Measurements from ENCODE around the gene FOXI1. TPM values are rescaled to one million over a fixed set of nuclear protein-coding genes. Genes with fewer than 3 reads are reported as not detected.

The FOXI1 gene
- total RNA-seq, 1 experiment from 2014 or later: 0.59 TPM

DNA sequence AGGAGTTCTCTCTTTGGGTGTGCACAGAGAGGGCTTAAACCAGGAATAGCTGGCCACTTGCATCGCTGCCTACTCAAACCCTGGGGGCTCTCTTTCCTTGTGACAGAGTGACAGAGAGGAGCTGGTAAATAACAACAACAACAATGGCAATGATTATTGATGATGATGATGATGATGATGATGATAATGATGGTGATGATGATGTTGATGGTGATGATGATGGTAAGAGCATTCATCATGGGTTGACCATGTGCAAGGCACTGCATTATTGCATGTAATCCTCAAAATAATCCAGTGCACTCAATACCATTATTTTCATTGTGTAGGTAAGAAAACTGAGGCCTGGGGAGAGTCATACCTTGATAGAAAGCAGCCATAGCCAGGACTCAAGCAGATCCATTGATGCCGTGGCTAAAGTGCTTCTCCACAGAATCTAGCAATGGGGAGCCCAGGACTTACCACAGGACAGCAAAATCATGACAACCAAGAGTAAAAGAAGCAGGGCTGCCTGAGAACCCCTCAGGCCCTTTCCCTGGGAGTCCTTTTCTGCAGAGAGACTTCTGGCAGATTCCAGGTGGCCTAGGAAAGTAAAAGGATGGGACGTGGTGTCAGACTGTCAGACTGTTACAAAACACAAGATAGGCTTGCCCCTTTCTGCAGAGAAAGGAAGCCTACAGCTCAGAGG lies 4.8 kb downstream of the FOXI1 start:
- no peak overlapping the region for H3K4me3 ChIP-seq
- H3K36me3 ChIP-seq: no peaks in the 10 kb centered on the region
- no peak for DNase-seq
- H3K9me3 ChIP-seq: no peaks in the 10 kb centered on the region
- H3K27me3 ChIP-seq: no peaks in the 10 kb centered on the region

DNA sequence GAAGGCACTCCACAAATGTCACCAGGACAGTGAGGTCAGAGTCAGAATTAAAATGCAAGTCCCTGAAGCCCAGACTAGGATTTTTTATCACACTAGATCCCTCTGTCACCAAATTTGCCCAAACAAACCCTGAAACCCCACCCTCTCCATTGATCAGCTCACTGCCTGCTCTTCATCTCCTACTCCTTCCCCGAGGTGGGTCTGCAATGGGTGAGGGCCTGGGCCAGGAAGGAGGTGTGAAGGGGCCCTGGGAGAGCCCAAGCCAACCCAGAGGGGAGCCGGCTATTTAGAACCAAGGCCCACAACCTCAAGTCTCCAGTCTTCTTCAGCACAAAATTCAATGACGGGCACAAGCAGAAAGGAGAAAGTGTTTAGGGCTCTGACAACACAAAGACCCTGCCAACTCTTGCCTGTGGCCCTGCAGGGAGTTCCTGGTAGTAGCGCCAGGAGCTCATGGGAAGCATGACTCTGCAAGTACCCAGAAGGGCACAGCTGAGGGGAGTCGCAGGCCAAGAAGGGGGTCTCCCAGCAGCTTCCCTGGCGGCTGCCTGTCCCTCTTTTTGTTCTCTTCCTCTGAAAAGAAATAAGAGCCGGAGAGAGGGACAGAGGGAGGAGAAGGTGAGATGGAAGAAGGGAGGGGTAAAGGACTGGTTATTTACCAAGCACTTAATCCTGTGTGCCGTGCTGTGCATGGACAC lies 5.5 kb downstream of the FOXI1 start:
- Histone ChIP-seq H3K36me3 (no peaks in the 10 kb centered on the region), H3K9me3 (no peaks in the 10 kb centered on the region; the same call in 1 of the 2 replicates), H3K4me3 (no peak overlapping the region), H3K27me3 (no peaks in the 10 kb centered on the region)
- DNase-seq: peak; percentile 26

DNA sequence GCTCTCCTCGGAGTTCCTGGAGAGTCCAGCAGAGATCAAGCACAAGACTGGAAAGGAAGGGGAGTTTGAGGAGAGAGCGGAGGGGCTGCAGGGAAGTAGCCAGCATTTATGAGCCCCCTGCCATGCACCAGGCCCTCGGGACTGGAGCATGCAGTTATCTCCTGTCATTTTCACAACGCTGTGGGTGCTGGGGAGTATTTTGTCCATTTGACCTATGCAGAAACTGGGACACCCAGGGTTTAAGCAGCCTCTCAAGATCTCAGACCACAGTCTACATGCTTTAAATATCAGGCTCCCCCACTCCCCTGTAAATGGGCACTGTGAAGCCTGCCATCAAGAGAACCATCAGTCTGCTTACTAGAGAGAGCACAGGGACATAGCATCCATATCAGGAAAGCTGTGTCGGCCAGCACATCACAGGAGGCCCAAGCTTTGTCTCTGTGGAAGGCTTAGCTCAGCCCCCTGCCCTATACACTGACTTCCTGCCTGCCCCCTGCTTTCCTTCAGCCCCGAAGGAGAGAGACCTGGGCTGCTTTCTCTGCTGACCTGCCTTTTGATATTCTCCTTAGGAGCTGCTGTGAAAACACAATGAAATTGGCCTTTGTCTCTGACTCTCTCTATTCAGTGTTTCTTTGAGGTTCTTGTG lies 7.3 kb downstream of the FOXI1 start:
- no peaks in the 10 kb centered on the region for H3K36me3 ChIP-seq
- DNase-seq: no peak

DNA sequence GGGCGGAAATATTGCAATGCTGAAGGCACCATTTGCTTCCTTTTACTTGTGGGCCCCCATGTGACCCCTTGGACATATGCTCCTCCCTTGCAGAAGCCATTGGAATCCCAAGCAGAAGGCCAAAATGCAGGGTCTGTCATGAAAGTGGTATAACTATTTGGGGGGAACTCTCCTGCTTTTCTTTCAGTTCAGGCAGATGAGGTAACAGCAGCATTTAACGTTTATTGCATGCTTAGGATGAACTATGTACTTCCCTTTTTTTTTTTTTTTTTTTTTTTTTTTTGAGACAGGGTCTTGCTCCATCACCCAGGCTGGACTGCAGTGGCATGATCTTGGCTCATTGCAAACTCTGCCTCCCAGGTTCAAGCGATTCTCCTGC lies 7.8 kb downstream of the FOXI1 start:
- no peaks in the 10 kb centered on the region for H3K27me3 ChIP-seq
- no peak for DNase-seq
- H3K4me3 ChIP-seq: no peak overlapping the region
- H3K36me3 ChIP-seq: no peaks in the 10 kb centered on the region
- H3K9me3 ChIP-seq: no peaks in the 10 kb centered on the region; the same call in 1 of the 2 replicates

More for the DNA sequence above, 7.3 kb downstream of the FOXI1 start:
- Histone ChIP-seq H3K27me3 (no peaks in the 10 kb centered on the region), H3K4me3 (no peak overlapping the region), H3K9me3 (no peaks in the 10 kb centered on the region; the same call in 1 of the 2 replicates)

DNA sequence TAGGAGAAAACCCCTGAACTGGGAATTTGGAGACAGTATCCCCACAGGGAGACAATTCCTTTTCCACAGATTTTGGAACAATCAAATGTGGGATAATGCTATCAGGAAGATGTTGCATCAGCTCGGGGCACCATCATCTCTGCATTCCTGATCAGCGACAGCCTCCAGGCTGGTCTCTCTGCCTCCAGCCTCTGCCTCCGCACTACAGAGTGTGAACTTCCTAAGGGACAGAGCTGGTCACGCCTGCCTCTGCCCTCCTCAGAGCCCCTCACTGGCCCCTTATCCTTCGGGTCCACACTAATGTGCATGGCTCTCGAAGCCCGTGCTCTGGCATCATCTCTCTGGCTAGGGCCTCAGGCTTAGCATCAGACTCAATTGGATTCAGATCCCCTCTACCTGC lies 8.6 kb downstream of the FOXI1 start:
- H3K9me3 ChIP-seq: no peaks in the 10 kb centered on the region; the same call in 1 of the 2 replicates
- no peak for DNase-seq
- no peak overlapping the region for H3K4me3 ChIP-seq
- H3K36me3 ChIP-seq: no peaks in the 10 kb centered on the region
- H3K27me3 ChIP-seq: no peaks in the 10 kb centered on the region

DNA sequence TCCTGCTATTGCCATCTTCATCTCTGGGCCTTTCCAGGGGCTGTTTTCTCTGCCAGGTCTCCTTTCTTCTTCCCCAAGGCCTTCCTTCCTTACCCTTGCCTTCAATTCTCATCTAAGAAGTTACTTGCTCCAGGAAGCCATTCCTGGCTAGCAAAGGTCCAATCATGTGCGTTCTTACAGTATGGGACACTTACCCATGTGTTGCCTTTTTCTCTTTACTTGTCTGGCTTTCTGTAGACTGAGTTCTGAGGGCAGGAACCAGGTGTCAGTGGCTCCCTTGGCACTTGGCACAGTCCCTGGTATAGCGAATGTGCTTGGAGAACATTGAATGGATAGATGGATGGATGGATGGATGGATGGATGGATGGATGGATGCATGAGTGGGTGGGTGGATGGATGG lies 10.2 kb downstream of the FOXI1 start:
- H3K4me3 ChIP-seq: no peak overlapping the region
- no peak for DNase-seq

DNA sequence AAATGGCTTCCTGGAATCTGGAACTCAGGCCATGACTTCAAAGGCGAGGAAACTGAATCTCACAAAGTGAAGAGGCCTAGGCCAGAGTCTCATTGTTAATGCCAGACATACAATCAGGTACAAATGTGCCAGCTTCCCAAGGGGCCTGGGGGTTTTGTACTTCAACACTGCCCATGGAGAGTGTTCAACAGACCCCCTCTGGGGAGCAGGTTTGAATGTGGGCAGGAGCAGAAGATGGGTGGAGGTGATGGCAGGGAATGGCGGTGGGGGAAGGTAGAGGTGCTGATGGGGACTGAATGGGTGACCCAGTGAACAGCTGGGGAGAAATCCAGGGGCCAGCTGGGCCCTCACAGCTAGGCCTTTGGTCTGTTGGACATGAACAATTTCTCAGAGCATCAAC lies 12.0 kb downstream of the FOXI1 start:
- Histone ChIP-seq H3K36me3 (no peaks in the 10 kb centered on the region), H3K27me3 (no peaks in the 10 kb centered on the region), H3K9me3 (no peaks in the 10 kb centered on the region; the same call in 1 of the 2 replicates), H3K4me3 (no peak overlapping the region)
- DNase-seq: no peak

More for the DNA sequence above, 10.2 kb downstream of the FOXI1 start:
- Histone ChIP-seq H3K27me3 (no peaks in the 10 kb centered on the region), H3K9me3 (no peaks in the 10 kb centered on the region; the same call in 1 of the 2 replicates), H3K36me3 (no peaks in the 10 kb centered on the region)

DNA sequence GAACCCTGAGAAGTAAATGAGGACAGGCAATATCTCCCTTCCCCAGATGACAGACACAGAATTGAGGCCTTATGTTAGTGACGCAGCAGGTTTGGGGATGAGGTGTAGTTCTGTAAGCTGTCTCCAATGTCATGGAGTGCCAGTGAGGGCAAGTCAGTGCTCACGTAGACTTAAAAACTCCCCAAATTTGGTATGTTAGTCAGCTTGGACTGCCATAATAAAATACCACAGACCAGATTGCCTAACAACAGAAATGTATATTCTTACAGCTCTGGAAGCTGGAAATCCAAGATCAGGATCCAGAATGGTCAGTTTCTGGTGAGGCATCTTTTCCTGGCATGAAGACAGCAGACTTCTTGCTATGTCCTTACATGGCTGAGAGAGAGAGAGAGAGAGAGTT lies 14.9 kb downstream of the FOXI1 start:
- no peak overlapping the region for H3K4me3 ChIP-seq
- no peaks in the 10 kb centered on the region for H3K36me3 ChIP-seq
- H3K9me3 ChIP-seq: peaks cover 5% of the 10 kb centered on the region
- H3K27me3 ChIP-seq: no peaks in the 10 kb centered on the region
- DNase-seq: peak; percentile 87

DNA sequence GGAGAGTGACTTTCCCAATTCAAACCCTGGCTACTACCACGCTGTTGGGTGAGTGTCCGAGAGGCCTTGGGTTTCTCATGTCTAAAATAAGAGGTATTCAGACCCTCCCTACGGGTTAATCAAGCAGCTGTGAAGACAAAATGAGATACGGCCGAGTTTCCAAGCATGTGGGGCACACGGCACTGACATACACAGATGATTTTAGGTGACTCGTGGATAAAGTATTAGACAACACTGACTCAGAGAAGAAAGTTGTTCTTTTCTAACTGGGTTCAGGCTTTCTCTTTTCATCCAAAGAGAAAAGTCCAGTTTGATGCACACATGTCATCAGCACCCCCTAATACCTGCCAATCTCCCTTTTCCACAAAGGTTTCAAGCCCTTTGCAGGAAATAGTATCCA lies 15.6 kb downstream of the FOXI1 start:
- H3K4me3 ChIP-seq: no peak overlapping the region
- no peaks in the 10 kb centered on the region for H3K27me3 ChIP-seq
- no peaks in the 10 kb centered on the region for H3K36me3 ChIP-seq
- peak; percentile 43 for DNase-seq
- peaks cover 11% of the 10 kb centered on the region for H3K9me3 ChIP-seq

DNA sequence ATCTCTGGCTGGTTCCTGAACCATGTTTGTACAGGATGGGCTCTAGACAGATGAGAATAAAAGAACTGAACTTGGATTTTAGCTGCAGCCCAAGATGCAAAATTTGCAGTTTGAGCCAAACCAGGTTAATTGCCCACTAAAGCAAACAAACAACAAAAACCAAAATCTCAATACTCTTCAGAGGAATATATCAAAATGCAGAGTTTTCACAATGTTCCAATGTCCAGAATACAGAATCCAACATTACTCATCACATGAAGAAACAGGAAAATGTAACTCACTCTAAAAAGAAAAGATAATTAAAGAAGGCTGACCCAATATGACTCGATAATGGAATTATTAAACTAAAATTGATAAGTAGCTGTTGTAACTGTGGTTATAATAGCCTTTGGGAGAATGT lies 20.4 kb downstream of the FOXI1 start:
- Histone ChIP-seq H3K36me3 (no peaks in the 10 kb centered on the region), H3K4me3 (no peak overlapping the region), H3K9me3 (peaks cover 28% of the 10 kb centered on the region), H3K27me3 (no peaks in the 10 kb centered on the region)
- no peak for DNase-seq

DNA sequence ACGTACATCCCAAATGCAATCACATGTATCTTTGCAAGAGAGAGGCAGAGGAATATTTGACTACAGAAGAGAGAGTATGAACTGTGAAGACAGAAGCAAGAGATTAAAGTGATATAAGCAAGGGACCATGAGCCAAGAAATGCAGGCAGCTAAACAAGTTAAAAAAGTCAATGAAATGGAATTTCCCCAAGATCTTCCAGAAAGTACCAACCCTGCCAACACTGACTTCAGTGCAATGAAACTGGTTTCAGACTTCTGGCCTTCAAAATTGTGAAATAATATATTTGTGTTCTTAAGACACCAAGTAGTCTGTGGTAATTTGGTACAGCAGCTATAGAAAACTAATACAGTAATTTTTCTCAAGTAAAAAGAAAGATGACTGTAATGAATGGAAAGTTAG lies 20.9 kb downstream of the FOXI1 start:
- no peaks in the 10 kb centered on the region for H3K27me3 ChIP-seq
- no peaks in the 10 kb centered on the region for H3K36me3 ChIP-seq
- no peak for DNase-seq
- peaks cover 28% of the 10 kb centered on the region for H3K9me3 ChIP-seq
- no peak overlapping the region for H3K4me3 ChIP-seq

DNA sequence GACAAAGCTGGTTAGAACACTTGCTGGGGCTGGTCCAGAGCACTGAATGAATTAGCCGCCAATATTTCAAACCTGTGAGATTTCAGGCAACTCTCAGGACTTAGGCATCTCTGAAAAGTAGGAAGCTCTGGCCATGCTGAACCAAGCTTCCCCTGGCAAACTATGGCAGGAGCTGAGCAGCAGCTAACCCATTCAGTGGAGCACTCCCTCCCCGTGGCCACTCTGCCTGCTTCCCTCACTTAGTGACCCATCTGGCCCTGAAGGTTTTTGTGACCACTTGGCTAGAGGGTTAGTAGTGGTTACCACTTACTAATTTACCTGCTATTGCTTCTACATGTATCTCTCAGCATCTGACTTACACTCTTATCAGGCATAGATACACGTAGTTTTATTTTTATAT lies 25.5 kb downstream of the FOXI1 start:
- Histone ChIP-seq H3K4me3 (no peak overlapping the region), H3K36me3 (no peaks in the 10 kb centered on the region), H3K9me3 (peaks cover 18% of the 10 kb centered on the region), H3K27me3 (no peaks in the 10 kb centered on the region)
- DNase-seq: no peak

DNA sequence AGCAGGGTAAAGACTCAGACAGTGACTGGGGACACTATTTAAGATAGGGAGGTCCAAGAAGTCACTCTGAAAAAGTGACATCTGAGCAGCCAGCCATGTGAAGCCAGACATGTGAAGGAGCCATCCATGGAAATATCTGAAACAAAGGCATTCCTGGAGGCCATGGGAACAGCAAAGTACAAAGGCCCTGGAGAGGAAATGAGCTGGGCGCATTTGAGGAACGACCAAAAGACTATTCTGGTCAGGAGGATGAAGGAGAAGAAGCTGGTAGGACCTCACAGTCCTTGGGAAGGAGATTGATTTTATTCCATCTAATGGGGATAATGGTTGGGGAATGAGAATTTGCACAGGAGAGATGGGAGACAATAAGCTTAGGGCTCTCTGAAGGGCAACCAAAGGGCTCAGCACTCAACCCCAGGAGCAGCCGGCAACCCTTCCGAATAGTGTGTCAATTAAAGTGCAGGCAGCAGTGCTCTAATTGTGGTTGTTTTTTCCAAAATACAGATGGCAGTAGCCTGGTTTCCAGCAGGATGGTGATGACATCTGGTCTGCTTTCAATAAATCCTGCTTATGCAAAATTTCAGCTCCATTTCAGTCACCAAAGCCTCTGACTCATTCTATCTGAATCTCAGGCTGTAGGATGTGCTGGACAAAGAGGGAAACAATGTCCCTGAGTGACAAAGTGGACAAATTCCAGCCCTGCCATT lies 26.7 kb downstream of the FOXI1 start:
- DNase-seq: peak; percentile 18
- H3K4me3 ChIP-seq: no peak overlapping the region

DNA sequence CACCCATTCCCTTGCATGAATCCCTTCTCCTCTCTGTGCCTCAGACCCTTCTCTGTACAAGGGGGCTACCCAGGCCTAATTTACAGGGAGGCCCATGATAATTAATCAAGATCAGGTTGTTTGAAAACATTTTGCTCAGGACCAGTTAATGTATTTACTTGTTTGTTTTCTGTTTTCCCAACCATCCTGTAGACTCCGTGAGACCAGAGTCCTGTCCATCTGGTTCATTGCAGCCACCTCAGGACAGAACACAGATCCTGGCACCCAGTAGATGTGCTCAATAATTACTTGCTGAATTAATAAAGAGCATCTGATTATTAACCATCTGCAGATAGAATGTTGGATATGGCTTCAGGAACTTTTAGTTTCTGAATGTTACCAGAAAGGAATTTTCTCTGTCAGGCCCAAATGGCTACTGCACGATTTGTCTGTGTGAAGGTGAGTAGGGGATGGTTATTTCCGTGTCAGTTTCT lies 27.3 kb downstream of the FOXI1 start:
- no peaks in the 10 kb centered on the region for H3K36me3 ChIP-seq

More for the DNA sequence above, 26.7 kb downstream of the FOXI1 start:
- no peaks in the 10 kb centered on the region for H3K27me3 ChIP-seq
- peaks cover 12% of the 10 kb centered on the region for H3K9me3 ChIP-seq
- no peaks in the 10 kb centered on the region for H3K36me3 ChIP-seq

DNA sequence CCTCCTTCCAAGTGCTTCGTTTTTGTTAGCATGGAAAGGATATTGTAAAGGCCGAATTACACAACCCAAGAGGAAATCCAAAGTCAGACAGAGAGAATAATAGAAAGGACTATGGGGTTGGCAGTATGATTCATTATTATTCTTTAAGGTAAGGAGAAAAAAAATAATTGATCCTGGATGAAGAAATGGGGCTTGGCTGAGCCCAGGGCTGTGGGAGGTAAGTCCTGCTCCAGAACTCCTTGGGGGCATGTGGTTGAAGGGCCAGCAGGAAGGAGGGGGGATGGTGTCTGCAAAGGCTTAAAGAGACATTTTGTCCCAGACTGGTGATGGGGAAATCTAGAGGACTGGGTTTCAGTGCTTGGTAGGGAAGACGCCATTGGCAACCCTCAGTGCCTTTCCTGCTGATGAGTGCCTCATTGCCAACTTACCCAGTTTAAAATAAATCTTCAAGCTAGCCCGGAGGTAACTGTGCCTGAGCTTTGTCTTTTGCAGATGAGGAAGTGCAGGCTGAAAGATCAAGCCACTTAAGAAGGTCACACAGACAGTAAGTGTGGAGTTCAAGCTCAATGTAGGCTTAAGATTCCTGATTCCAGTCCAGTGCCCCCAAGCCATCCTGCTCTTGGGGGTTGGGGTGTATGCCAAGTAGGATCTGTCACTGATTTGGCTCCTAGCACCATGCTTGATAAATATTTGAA lies 30.2 kb downstream of the FOXI1 start:
- Histone ChIP-seq H3K9me3 (no peaks in the 10 kb centered on the region; the same call in 1 of the 2 replicates), H3K27me3 (no peaks in the 10 kb centered on the region), H3K36me3 (no peaks in the 10 kb centered on the region), H3K4me3 (no peak overlapping the region)
- peak; percentile 74 for DNase-seq

More for the DNA sequence above, 27.3 kb downstream of the FOXI1 start:
- no peak for DNase-seq
- Histone ChIP-seq H3K4me3 (no peak overlapping the region), H3K9me3 (peaks cover 10% of the 10 kb centered on the region), H3K27me3 (no peaks in the 10 kb centered on the region)

DNA sequence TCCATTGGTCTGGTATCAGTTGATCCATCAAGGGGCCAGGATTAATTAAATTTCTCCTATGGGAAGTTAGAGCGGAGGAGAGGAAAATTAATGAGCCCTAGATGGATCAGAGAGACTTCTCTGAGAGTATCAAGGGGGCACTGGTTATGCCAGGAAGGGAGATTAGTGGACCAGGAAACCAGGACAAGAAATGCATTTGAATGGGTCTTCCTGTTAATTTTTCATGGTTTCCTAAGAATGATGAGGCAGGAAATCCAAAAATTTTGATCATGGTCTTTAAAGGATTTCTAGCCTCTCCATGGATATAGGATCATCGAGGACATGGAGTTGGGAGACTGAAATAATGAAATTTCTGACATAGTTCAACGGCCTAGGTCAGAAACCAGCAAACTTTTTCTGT lies 30.8 kb downstream of the FOXI1 start:
- no peak for DNase-seq
- no peaks in the 10 kb centered on the region for H3K27me3 ChIP-seq
- H3K36me3 ChIP-seq: no peaks in the 10 kb centered on the region
- H3K4me3 ChIP-seq: no peak overlapping the region
- no peaks in the 10 kb centered on the region; the same call in 1 of the 2 replicates for H3K9me3 ChIP-seq

Measured in MG63 (cell line).